ENCODE results near the gene ACTR8. TPM values are rescaled to one million over a fixed set of nuclear protein-coding genes. Genes with fewer than 3 reads are reported as not detected.

ACTR8 gene
- polyA plus RNA-seq, 1 donor from 2014 or later, result 28.4 TPM

DNA sequence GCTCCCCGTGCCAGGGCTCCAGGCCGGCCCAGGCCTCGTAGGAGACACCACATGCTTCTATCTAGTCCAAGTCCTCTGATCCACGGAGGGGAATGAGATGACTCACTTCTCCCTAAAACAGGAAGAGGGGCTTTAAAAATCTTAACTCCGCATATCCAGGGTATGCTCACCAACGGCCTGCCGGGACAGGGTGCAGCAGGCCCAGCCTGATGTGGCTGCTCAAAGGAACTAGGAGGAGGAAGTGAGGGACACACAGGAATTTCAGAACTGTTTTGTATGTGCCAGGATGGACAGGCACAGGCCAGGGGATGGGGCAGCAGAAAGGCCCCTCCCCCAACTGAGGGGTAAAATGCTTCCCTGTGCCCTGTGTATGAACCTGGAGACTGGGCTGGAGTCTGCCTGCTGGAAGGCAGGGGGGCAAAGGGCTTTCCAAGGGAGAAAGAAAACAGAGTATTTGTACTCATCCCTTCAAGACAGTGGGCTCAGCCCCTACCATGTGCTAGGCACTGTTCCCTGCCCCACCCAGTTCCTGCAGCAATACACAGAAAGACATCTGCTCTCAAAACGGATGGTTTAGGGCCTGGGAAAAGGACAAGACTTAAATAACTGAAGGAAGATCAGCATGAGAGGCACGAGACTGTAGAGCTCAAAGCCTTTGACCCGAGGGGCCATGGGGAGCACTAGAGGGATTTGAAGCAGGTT is 57.8 kb downstream of the ACTR8 start:
- Histone ChIP-seq H3K9me3 (ENCODE audit: low read length) (no peaks in the 10 kb centered on the region), H3K9ac (ENCODE audit: low read length) (no peak overlapping the region), H3K27ac (ENCODE audit: low read length) (no peak overlapping the region), H3K27me3 (ENCODE audit: insufficient read depth, low read depth, low read length) (no peaks in the 10 kb centered on the region), H3K79me2 (replicated peaks; ENCODE audit: insufficient read depth, low read length) (no peaks in the 10 kb centered on the region), H3K4me3 (ENCODE audit: low read length) (no peak overlapping the region), H3K9me2 (ENCODE audit: insufficient read depth, low read length) (no peaks in the 10 kb centered on the region), H4K20me1 (ENCODE audit: insufficient read depth) (no peaks in the 10 kb centered on the region), H3K4me2 (ENCODE audit: low read length) (no peak overlapping the region), H2AFZ (ENCODE audit: low read depth, low read length) (no peak overlapping the region), H3F3A (ENCODE audit: insufficient read depth, low read length, poor library complexity, severe bottlenecking) (no peaks in the 10 kb centered on the region), H3K36me3 (ENCODE audit: insufficient read depth, low read length) (no peaks in the 10 kb centered on the region)
- TF ChIP-seq MXI1 (conservative IDR thresholded peaks at IDR 0.05; ENCODE audit: poor library complexity, severe bottlenecking) (no peak), POLR2AphosphoS5 (IDR thresholded peaks at IDR 0.05) (no peak), EZH2 (IDR thresholded peaks at IDR 0.05; ENCODE audit: borderline replicate concordance, insufficient read depth, low read length, poor library complexity, severe bottlenecking) (no peak)

- Histone ChIP-seq H2AFZ (ENCODE audit: low read depth, low read length) (no peak overlapping the region), H3K9me3 (ENCODE audit: low read length) (no peaks in the 10 kb centered on the region), H3K36me3 (ENCODE audit: insufficient read depth, low read length) (no peaks in the 10 kb centered on the region), H3K27ac (ENCODE audit: low read length) (no peak overlapping the region), H3F3A (ENCODE audit: insufficient read depth, low read length, poor library complexity, severe bottlenecking) (no peaks in the 10 kb centered on the region), H3K9ac (ENCODE audit: low read length) (no peak overlapping the region), H3K9me2 (ENCODE audit: insufficient read depth, low read length) (no peaks in the 10 kb centered on the region), H3K4me2 (ENCODE audit: low read length) (no peak overlapping the region), H3K4me3 (ENCODE audit: low read length) (no peak overlapping the region), H4K20me1 (ENCODE audit: insufficient read depth) (no peaks in the 10 kb centered on the region), H3K79me2 (replicated peaks; ENCODE audit: insufficient read depth, low read length) (no peaks in the 10 kb centered on the region), H3K27me3 (ENCODE audit: insufficient read depth, low read depth, low read length) (no peaks in the 10 kb centered on the region)
- TF ChIP-seq MXI1 (conservative IDR thresholded peaks at IDR 0.05; ENCODE audit: poor library complexity, severe bottlenecking) (no peak), EZH2 (IDR thresholded peaks at IDR 0.05; ENCODE audit: borderline replicate concordance, insufficient read depth, low read length, poor library complexity, severe bottlenecking) (no peak), EP300 (conservative IDR thresholded peaks at IDR 0.05; ENCODE audit: poor library complexity, severe bottlenecking) (no peak), SMC3 (conservative IDR thresholded peaks at IDR 0.05; ENCODE audit: poor library complexity) (no peak), TAF1 (IDR thresholded peaks at IDR 0.05; ENCODE audit: low read depth) (no peak), CTCF (IDR thresholded peaks at IDR 0.05; ENCODE audit: poor library complexity, severe bottlenecking) (no peak), RAD21 (conservative IDR thresholded peaks at IDR 0.05) (no peak), POLR2AphosphoS5 (IDR thresholded peaks at IDR 0.05) (no peak)
- TF ChIP-seq, protein P1, sequence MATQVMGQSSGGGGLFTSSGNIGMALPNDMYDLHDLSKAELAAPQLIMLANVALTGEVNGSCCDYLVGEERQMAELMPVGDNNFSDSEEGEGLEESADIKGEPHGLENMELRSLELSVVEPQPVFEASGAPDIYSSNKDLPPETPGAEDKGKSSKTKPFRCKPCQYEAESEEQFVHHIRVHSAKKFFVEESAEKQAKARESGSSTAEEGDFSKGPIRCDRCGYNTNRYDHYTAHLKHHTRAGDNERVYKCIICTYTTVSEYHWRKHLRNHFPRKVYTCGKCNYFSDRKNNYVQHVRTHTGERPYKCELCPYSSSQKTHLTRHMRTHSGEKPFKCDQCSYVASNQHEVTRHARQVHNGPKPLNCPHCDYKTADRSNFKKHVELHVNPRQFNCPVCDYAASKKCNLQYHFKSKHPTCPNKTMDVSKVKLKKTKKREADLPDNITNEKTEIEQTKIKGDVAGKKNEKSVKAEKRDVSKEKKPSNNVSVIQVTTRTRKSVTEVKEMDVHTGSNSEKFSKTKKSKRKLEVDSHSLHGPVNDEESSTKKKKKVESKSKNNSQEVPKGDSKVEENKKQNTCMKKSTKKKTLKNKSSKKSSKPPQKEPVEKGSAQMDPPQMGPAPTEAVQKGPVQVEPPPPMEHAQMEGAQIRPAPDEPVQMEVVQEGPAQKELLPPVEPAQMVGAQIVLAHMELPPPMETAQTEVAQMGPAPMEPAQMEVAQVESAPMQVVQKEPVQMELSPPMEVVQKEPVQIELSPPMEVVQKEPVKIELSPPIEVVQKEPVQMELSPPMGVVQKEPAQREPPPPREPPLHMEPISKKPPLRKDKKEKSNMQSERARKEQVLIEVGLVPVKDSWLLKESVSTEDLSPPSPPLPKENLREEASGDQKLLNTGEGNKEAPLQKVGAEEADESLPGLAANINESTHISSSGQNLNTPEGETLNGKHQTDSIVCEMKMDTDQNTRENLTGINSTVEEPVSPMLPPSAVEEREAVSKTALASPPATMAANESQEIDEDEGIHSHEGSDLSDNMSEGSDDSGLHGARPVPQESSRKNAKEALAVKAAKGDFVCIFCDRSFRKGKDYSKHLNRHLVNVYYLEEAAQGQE (IDR thresholded peaks at IDR 0.05; ENCODE audit: borderline replicate concordance), result no peak
These were observed 58.7 kb downstream of the ACTR8 start for GRCh38 chr3:53823026-53823955.

Measured in neural cell (in vitro differentiated cells).